OCI-LY1 (cell line): ENCODE results near the gene ATXN7L1.

Experiments used
- H2AFZ ChIP-seq: fragments of 200-600 bp; sonication (generic), shearing (Covaris generic); 2 replicates; pipeline ENCODE4 v1.6.0; 2014; ENCODE audit warnings: antibody characterized with exemption, mild to moderate bottlenecking, low read length
- H3F3A ChIP-seq: fragments of 200-600 bp; sonication (generic), shearing (Covaris generic); 2 replicates; pipeline ENCODE4 v1.6.0; 2014; ENCODE audit warnings: mild to moderate bottlenecking, antibody characterized with exemption, low read length, moderate library complexity; ENCODE audit not compliant: insufficient read depth
- H3K27ac ChIP-seq: fragments of 200-600 bp; sonication (generic); 2 replicates; pipeline ENCODE4 v1.5.1; 2014; ENCODE audit warnings: low read length, mixed run types, mild to moderate bottlenecking, low read depth; ENCODE audit not compliant: poor library complexity, severe bottlenecking
- H3K27me3 ChIP-seq: fragments of 200-600 bp; sonication (generic); 2 replicates; pipeline ENCODE4 v1.6.0; 2014; ENCODE audit warnings: antibody characterized with exemption, mild to moderate bottlenecking, low read length, moderate library complexity; ENCODE audit not compliant: insufficient read depth
- H3K36me3 ChIP-seq: fragments of 200-600 bp; sonication (generic); 2 replicates; pipeline ENCODE4 v1.6.1; 2014; ENCODE audit warnings: mild to moderate bottlenecking, antibody characterized with exemption, low read length, moderate library complexity, mixed read lengths; ENCODE audit not compliant: insufficient read depth
- H3K4me1 ChIP-seq: fragments of 200-600 bp; sonication (generic); 2 replicates; pipeline ENCODE4 v1.5.1; 2014; ENCODE audit warnings: mild to moderate bottlenecking, low read length, moderate library complexity; ENCODE audit not compliant: insufficient read depth, severe bottlenecking
- H3K4me2 ChIP-seq: fragments of 200-600 bp; sonication (generic), shearing (Covaris generic); 2 replicates; pipeline ENCODE4 v1.6.1; 2014; ENCODE audit warnings: low read length
- H3K4me3 ChIP-seq: fragments of 200-600 bp; sonication (generic); 2 replicates; pipeline ENCODE4 v1.5.1; 2014; ENCODE audit warnings: low read length, low read depth, mild to moderate bottlenecking, mixed read lengths; ENCODE audit not compliant: poor library complexity, severe bottlenecking
- H3K79me2 ChIP-seq: fragments of 200-600 bp; shearing (Covaris generic); 2 replicates; pipeline ENCODE4 v1.6.1; 2016; ENCODE audit warnings: mixed run types, low read length, mixed read lengths; ENCODE audit not compliant: insufficient read depth
- H3K9ac ChIP-seq: fragments of 200-600 bp; sonication (generic), shearing (Covaris generic); 2 replicates; pipeline ENCODE4 v1.6.1; 2014; ENCODE audit warnings: mild to moderate bottlenecking, low read length, mixed read lengths
- H3K9me2 ChIP-seq: fragments of 200-600 bp; sonication (generic), shearing (Covaris generic); 2 replicates; pipeline ENCODE4 v1.6.1; 2014; ENCODE audit warnings: low read depth, mild to moderate bottlenecking, low read length, mixed read lengths
- H3K9me3 ChIP-seq: fragments of 200-600 bp; shearing (Covaris generic); 2 replicates; pipeline ENCODE4 v1.6.1; 2014; ENCODE audit warnings: low read length, mixed read lengths
- H4K20me1 ChIP-seq: fragments of 200-600 bp; sonication (generic), shearing (Covaris generic); 2 replicates; pipeline ENCODE4 v1.6.0; 2016; ENCODE audit warnings: mild to moderate bottlenecking, low read length; ENCODE audit not compliant: insufficient read depth
- EZH2 ChIP-seq: fragments of 200-600 bp; sonication (generic), shearing (Covaris generic); IDR thresholded peaks from 2 replicates; pipeline ENCODE4 v1.8.0; 2017; ENCODE audit warnings: borderline replicate concordance, mixed run types, mild to moderate bottlenecking, antibody characterized with exemption, low read length, moderate library complexity, mixed read lengths
- TF ChIP-seq, protein P1 (sequence below): fragments of 200-600 bp; sonication (generic), shearing (Covaris generic); IDR thresholded peaks from 2 replicates; pipeline ENCODE4 v1.5.1; 2017; ENCODE audit warnings: mild to moderate bottlenecking, antibody characterized with exemption, low read length, moderate library complexity, mixed read lengths

Gene ATXN7L1

DNA sequence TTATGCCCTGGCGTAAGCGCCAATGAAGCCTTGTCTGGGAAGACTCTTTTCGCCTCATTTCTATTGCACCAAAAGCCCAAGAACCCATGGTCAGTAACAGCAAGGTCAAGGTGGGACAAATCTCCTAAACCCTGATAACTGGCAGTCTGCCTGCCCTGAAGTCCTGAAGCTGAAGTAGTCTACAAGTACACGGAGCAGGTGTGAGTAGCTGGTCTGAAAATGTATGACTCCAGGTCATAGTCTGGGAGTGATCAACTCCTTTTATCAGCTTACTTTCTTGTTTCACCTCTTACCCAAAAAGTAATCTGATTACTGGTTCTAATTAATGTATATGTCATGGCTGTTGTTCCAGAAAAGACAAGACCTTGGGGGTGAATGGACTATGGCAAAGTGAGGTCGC lies 187.8 kb downstream of the ATXN7L1 start:
- no peaks in the 10 kb centered on the region for H4K20me1 ChIP-seq
- H3K4me2 ChIP-seq = no peak overlapping the region
- no peaks in the 10 kb centered on the region for H3F3A ChIP-seq
- no peak overlapping the region for H3K27ac ChIP-seq
- no peak overlapping the region for H2AFZ ChIP-seq
- H3K9ac ChIP-seq = no peak overlapping the region
- TF ChIP-seq, protein P1, sequence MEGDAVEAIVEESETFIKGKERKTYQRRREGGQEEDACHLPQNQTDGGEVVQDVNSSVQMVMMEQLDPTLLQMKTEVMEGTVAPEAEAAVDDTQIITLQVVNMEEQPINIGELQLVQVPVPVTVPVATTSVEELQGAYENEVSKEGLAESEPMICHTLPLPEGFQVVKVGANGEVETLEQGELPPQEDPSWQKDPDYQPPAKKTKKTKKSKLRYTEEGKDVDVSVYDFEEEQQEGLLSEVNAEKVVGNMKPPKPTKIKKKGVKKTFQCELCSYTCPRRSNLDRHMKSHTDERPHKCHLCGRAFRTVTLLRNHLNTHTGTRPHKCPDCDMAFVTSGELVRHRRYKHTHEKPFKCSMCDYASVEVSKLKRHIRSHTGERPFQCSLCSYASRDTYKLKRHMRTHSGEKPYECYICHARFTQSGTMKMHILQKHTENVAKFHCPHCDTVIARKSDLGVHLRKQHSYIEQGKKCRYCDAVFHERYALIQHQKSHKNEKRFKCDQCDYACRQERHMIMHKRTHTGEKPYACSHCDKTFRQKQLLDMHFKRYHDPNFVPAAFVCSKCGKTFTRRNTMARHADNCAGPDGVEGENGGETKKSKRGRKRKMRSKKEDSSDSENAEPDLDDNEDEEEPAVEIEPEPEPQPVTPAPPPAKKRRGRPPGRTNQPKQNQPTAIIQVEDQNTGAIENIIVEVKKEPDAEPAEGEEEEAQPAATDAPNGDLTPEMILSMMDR = no peak
- TF ChIP-seq EZH2 = no peak
- no peaks in the 10 kb centered on the region for H3K9me2 ChIP-seq
- H3K9me3 ChIP-seq = no peaks in the 10 kb centered on the region
- no peaks in the 10 kb centered on the region for H3K27me3 ChIP-seq
- no peak overlapping the region for H3K4me3 ChIP-seq
- H3K36me3 ChIP-seq = no peaks in the 10 kb centered on the region
- H3K4me1 ChIP-seq = peaks cover 15% of the 10 kb centered on the region
- no peaks in the 10 kb centered on the region for H3K79me2 ChIP-seq

DNA sequence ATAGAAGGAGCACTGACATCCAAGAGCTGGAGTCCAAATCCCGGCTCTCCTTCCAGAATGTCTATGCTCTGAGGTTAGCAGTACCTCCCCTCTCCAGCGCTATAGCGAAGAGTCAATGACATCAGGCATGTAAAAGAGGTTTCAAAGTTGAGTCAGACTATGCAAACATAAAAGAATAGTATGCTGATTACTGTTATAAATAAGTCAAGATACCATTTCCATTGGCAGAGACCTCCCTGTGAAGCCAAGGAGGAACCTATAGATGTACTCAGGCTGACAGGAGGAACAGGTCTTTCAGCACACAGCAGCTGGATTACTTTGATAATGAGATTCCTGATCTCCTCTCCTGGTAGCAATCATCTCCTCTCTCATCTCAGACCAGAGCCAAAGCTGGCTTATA lies 191.2 kb downstream of the ATXN7L1 start:
- Histone ChIP-seq H3K27ac (no peak overlapping the region), H3F3A (no peaks in the 10 kb centered on the region), H3K4me2 (no peak overlapping the region), H4K20me1 (no peaks in the 10 kb centered on the region), H3K4me3 (no peak overlapping the region), H3K79me2 (no peaks in the 10 kb centered on the region), H3K36me3 (no peaks in the 10 kb centered on the region), H3K9me3 (no peaks in the 10 kb centered on the region), H2AFZ (no peak overlapping the region), H3K4me1 (no peaks in the 10 kb centered on the region), H3K27me3 (no peaks in the 10 kb centered on the region), H3K9ac (no peak overlapping the region), H3K9me2 (no peaks in the 10 kb centered on the region)
- no peak for TF ChIP-seq EZH2
- TF ChIP-seq, protein P1 = no peak

DNA sequence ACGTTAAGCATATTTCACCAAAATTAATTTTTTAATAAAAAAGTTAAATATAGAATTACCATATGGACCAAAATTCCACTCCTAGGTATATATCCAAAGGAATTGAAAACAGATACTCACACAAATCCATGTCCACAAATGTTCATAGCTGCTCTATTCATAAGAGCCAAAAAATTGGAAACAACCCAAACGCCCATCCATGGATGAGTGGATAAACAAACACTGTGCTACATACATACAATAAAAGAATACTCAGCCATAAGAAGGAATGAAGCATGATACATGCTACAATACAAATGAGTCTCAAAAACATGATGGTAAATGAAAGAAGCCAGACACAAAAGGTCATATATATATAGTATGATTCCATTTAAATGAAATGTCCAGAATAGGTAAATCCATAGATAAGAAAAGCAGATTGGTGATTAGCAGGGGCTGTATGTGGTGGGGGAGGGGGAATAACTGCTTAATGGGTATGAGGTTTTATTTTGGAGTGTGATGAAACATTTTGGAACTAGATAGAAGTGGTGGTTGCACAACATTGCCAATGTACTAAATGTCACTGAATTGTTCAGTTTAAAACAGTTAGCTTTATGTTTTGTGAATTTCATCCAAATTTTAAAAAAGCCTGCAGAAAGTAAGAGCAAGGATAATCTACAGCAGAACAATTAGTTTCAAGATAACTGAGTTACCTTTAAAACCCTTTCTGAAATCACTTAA lies 193.9 kb downstream of the ATXN7L1 start:
- Histone ChIP-seq H3K9me3 (no peaks in the 10 kb centered on the region), H3F3A (no peaks in the 10 kb centered on the region), H3K9ac (no peak overlapping the region), H3K9me2 (no peaks in the 10 kb centered on the region), H2AFZ (no peak overlapping the region), H3K27me3 (no peaks in the 10 kb centered on the region), H3K4me2 (no peak overlapping the region), H3K27ac (no peak overlapping the region), H4K20me1 (no peaks in the 10 kb centered on the region), H3K36me3 (no peaks in the 10 kb centered on the region), H3K4me1 (peaks cover 14% of the 10 kb centered on the region), H3K79me2 (no peaks in the 10 kb centered on the region), H3K4me3 (no peak overlapping the region)
- TF ChIP-seq, protein P1 = no peak
- TF ChIP-seq EZH2 = no peak
